Measurements from ENCODE around the gene CDH4.
"Not testable (repeated sequence)": the region's sequence is repeated elsewhere in the genome, so short reads cannot be mapped to it uniquely, and the experiment has no call there.

CDH4 gene

GRCh38 chr20:61419010-61419409, 166.9 kb downstream of the CDH4 start:
- DNase-seq (ENCODE audit: low spot score), result no peak

DNA sequence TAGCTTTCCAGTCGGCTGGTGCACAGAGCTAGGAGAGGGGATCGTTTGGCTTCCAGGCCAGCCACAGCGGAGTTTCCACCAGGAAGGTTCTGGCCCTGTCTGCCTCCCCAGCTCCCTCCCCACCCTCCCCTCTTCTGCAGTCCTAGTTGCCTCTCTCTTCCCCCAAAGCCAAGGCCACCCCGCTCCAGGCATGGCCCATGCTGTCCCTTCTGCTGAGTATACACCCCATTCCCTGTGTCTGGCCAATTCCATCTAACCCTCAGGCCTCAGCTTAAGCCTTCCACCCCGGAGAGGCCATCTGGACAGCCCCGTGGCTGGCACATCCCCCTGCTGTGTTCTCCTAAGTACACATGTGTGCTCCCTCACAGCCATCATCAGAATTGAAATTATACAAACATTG, 167.4 kb downstream of the CDH4 start:
- no peak for DNase-seq (ENCODE audit: low spot score)

- no peak for DNase-seq (ENCODE audit: low spot score)
Observed at GRCh38 chr20:61420056-61420455, 168.0 kb downstream of the CDH4 start.

DNA sequence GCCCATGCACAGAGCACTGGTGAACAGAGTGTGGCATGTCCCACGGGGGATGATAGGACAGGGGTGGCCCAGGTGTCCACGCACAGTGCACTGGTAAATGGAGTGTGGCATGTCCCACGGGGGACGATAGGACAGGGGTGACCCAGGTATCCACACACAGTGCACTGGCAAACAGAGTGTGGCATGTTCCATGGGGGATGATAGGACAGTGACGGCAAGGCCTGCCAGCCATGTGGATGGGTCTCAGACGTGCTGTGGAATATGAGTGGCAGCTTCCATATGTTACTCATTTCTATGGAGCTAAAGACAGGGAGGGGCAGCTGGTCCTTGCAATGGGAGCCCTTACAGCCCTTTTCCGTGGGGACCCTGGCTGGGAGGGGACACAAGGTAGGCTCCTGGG, 168.7 kb downstream of the CDH4 start:
- DNase-seq (ENCODE audit: low spot score), result no peak

DNA sequence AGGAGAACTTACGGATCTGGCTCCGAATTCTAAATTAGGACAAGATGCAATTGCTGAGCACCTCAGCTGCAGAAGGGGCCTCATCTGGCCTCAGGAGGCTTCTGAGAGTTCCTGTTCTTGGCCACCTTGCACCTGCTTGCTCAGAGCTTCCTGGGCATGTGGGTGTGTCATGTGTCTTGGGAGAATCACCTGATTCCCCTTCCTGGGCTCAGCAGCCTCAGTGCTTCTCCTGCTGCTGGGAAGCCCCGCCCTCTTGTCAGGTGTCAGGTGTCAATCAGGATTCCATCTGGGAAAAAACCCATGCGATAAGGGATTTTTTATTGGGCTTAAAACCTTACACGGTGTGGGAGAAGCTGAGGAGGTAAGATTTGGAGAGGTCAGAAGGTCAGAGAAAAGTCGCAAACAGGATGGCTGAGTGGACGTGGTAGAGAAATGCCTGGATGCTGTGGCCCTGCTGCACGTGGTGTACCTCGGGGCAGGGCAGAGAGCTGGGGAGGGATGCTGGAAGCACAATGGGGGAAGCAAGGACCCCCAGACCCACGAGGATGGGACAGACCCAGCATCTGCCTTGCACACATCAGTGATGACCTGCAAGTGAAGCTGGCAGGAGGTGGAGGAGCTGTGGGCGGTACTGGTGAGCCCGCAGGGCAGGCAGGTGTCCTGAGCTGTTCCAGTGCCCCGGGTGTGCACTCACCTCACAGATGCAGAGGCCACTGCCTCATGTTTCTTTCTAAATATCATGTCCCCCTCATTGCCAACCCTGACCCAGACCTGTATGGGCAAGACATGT, 170.8 kb downstream of the CDH4 start:
- DNase-seq (ENCODE audit: low spot score), result no peak

- no peak for DNase-seq (ENCODE audit: low spot score)
Observed at GRCh38 chr20:61424011-61424627, 172.1 kb downstream of the CDH4 start.

DNA sequence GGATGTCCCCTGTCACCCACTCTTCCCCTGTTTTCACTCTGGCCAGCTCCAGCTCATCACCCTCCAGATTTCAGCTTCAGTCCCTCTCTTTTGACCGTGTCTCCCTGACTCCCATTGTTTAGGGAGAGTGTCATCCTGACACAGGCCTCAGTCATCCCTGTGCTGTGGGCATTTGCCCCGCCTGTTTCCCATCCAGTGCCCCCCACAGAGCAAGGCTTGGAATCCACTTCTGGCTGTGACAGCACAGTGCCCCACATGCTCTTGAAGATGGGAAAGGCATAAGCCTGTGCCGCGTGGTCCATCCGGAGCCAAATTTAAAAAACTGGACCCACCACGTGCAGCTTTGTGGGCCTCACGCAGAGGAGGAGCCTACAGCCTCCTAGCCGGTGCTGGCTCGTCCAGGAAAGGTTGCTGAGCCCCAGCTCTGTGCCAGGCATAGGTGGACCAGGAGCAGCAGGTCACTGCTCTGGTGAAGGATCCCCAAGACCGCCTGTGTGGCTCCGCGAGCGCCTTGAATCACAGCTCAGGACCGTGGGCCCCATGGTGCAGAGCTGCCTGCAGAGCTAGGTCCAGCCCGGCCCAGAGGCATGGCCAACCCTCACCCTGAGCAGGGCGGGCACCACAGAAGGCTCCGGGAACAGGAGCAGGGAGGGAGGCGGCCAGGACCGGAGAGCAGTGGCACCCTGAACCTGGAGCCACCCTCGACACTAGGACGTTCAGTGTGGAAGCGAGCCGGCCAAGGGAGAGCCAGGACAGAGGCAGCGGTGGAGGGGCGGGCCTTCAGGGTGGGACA, 172.8 kb downstream of the CDH4 start:
- no peak for DNase-seq (ENCODE audit: low spot score)

DNA sequence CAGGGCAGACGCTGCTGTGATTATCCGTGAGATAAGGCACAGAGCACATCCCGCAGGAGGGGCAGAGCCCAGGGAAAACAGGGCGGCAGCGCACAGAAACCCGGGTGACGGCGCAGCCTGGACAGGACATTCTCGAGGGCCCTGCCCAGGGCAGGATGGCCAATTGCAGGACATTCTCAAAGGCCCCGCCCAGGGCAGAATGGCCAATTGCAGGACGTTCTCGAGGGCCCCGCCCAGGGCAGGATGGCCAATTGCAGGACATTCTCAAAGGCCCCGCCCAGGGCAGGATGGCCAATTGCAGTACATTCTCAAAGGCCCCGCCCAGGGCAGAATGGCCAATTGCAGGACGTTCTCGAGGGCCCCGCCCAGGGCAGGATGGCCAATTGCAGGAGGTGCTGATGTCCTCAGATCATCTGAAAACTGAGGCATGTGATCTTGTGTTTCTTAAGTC, 173.5 kb downstream of the CDH4 start:
- not testable (repeated sequence) for DNase-seq (ENCODE audit: low spot score)

DNA sequence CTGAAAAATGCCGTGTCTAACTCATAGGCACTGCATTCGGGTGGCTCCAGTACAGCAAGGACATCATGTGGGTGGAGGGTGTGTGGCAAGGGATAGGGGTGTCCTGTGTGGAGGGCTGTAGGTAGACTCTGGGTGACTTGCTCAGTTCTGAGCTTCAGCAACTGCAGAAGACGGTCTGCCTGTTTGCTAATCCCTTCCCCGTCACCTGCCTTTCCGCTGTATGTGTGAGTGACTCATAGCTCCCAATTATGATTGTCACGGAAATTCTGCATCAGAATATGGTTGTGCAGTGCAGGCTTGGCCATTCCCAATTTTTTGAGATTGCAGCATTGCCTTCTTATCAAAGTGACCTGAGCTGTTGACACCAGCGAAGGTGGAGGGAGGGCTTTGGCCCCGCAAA, 174.3 kb downstream of the CDH4 start:
- no peak for DNase-seq (ENCODE audit: low spot score)

DNA sequence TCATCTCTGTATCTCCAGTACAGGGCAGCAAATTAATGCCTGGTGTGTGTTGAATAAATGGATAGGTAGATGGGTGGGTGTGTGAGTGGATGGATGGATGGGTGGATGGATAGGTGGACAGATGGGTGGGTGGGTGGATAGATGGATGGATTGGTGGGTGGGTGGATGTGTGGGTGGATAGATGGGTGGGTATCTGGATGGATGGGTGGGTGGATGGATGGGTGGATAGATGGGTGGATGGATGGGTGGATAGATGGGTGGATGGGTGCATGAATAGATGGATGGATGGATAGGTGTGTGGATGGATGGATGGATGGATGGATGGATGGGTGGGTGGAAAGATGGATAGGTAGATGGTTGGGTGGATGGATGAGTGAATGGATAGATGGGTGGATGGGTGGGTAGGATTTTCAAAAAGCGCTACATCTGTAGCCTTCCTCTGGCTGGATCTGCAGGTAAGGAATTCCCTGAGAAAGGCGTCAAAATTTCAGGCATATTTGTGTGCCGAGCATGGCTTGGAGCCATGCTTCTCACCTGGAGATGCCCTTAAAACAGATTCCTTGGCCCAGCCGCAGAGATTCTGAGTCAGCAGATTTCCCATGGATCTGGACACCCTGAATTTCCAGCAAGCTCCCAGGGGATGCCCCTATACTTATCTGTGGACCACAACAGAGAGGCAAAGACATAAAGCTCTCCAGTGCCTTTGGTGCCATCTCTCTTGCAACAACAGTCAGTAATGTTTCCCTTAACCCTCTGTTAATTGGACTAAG, 177.6 kb downstream of the CDH4 start:
- no peak for DNase-seq (ENCODE audit: low spot score)

GRCh38 chr20:61430228-61430624, 178.2 kb downstream of the CDH4 start:
- no peak for DNase-seq (ENCODE audit: low spot score)

GRCh38 chr20:61433176-61433575, 181.1 kb downstream of the CDH4 start:
- no peak for DNase-seq (ENCODE audit: low spot score)

GRCh38 chr20:61433816-61434215, 181.8 kb downstream of the CDH4 start:
- DNase-seq (ENCODE audit: low spot score), result no peak

DNA sequence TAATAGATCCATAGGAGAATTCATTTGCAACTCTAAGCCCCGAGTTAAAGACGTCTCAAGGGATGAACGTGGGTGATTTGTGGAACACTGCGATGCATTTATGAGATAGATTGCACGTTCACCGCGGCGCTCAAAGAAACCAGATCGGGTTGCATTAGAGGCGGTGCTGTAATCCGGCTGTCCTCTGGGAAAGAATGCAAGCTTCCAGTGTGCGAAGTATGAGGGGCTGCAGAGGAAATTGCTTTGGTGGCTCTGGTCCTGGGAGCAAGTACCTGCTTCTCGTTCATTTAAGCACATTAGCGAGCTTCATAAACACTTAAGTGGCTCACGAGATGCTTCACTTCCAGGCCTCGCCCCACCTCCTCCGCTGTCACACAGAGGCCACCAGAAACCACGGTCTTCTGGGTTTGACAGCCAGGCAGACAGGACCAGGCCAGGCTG, 182.3 kb downstream of the CDH4 start:
- no peak for DNase-seq (ENCODE audit: low spot score)

GRCh38 chr20:61435184-61435822, 183.2 kb downstream of the CDH4 start:
- DNase-seq (ENCODE audit: low spot score), result no peak

GRCh38 chr20:61435823-61436220, 183.8 kb downstream of the CDH4 start:
- no peak for DNase-seq (ENCODE audit: low spot score)

GRCh38 chr20:61436283-61436666, 184.2 kb downstream of the CDH4 start:
- DNase-seq (ENCODE audit: low spot score), result no peak

DNA sequence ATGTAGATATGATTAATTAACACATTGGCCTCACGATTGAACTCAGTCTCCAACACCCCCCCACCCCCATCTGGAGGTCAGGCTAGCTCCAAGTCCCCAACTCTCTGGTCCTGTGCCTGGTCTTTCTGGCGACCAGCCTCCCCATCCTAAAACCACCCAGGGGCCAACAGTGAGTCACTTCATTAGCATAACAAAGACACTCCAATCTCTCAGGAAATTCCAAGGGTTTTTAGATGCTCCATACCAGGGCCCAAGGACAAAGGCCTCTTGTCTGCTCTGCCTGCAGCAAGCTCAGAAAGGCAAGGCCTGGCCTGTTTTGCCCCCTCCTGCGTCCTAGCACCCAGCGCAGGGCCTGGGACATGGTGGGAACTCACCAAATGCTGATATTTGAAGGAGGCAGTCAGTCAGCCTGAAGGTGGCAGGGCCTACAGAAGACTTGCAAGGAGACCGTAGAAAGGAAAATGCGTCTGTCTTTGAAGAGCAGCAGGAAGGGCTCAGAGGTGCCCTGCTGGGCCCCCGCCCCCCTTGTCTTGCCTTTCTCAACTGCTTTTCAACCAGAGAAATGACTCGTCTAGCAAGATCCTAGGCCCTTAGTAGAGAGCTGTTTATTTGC, 184.7 kb downstream of the CDH4 start:
- no peak for DNase-seq (ENCODE audit: low spot score)

DNA sequence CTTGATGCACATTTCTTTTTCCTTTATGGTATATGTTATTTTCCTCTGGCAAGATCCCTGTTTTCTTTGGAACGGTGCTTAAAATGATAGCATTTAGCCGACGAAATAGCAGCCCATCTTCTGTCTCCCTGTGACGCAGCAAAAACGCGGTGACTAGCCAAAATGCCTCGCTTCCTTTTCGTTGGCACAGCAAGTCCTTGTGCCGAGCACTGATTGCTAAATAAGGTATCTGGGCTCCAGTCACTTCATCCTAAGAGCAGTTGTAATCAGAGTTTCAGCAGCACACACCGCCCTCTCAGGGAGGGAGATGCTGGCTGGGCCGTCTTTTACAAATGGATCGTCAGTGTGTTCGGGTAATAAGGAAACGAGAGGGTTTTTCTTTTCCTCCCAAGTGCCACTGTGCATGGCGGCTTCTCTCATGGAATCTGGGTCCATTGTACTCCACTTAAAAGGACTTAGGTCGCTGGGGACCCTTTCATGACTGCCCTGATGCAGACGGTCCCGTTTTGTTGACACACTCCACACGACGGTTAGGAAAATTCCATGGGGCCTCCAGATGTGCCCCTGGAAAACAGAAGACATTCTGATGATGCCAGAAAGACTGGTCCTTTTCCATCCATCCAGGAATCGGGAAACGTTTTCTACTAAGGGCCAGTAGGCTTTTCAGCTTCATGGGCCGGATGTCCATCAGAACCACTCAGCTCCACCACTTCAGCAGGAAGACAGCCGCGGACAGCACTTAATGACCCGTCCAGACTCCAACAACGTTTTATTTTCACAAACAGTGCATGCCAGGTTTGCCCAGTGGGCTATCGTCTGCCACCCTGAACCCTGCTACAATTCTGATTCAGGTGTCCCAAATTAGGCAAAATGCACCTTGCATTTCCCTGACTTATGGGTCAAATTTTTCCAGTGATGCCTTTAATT, 185.5 kb downstream of the CDH4 start:
- no peak for DNase-seq (ENCODE audit: low spot score)

DNA sequence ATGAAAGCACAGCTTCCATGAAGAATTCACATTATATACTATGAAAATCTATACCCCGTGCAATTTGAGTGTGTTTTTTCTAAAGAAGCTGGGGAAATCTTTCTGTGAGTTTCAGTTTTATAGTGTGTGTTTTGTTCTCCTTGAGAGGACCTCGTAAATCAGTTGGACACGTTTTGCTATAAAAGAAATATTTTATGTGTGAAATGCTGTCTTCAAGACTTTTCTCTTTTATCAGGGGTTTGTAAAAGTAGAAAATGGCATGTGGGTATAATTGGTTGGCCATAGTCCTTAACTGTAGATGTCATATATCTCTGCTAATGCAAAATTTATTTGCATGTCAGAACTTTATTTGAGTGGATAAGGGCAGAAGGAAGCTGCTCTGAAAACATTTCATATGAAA, 186.2 kb downstream of the CDH4 start:
- DNase-seq (ENCODE audit: low spot score), result no peak

All from CD4-positive, alpha-beta T cell treated with Interleukin-15 for 4 hours (primary cell).